SK-N-MC (cell line): ENCODE data around the gene KCNQ4.

ENCODE experiments used
- DNase-seq: peaks from one replicate; pipeline ENCODE4 v3.0.0-alpha.2; 2011; ENCODE audit warnings: low read depth, low spot score
- H3K27ac ChIP-seq: fragments of 200-600 bp; sonication (generic); 2 replicates; pipeline ENCODE4 v1.5.1; 2016; ENCODE audit warnings: mixed run types
- H3K36me3 ChIP-seq: fragments of 200-600 bp; sonication (generic); 2 replicates; pipeline ENCODE4 v1.6.1; 2017; ENCODE audit warnings: antibody characterized with exemption, low read length, mixed read lengths; ENCODE audit not compliant: insufficient read depth
- H3K4me3 ChIP-seq: fragments of 200-600 bp; sonication (generic); 2 replicates; pipeline ENCODE4 v1.5.1; 2016
- H3K9ac ChIP-seq: fragments of 200-600 bp; sonication (generic); 2 replicates; pipeline ENCODE4 v1.8.0; 2017; ENCODE audit warnings: mixed run types, mixed read lengths; ENCODE audit not compliant: insufficient read length
- H3K9me3 ChIP-seq: fragments of 200-600 bp; sonication (generic); 2 replicates; pipeline ENCODE4 v1.6.1; 2017; ENCODE audit warnings: low read depth, mild to moderate bottlenecking, antibody characterized with exemption, low read length, moderate library complexity, mixed read lengths
- EZH2 ChIP-seq: fragments of 200-600 bp; sonication (generic); IDR thresholded peaks from one replicate; pipeline ENCODE4 v1.6.1; 2017; ENCODE audit warnings: antibody characterized with exemption
- FOXP2 ChIP-seq: optimal IDR thresholded peaks from 2 replicates; pipeline ENCODE3; 2011; ENCODE audit warnings: mild to moderate bottlenecking, moderate library complexity; ENCODE audit not compliant: insufficient read depth; ENCODE audit errors: extremely low read length, control extremely low read depth
- POLR2AphosphoS5 ChIP-seq: IDR thresholded peaks from 2 replicates; pipeline ENCODE4 v1.6.1; 2012; ENCODE audit warnings: mild to moderate bottlenecking, low read depth, low read length, borderline replicate concordance

The KCNQ4 gene

DNA sequence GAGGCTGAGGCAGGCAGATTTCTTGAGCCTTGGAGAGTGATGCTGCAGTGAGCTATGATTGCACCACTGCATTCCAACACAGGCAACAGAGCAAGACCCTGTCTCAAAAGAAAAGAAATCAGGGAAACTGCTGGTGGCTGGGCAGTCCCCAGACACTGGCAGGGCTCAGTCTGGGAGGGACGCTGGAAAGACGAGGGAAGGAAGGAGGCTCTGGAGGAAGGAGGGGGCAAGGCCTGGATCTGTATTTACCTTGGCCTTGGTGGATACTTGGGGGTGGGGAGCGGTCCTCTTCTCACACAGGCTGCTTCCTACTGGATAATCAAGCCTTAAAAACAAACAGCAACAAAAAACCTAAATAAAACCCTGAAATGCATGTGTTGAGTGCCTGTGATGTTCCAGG is 24.4 kb downstream of the KCNQ4 start:
- Histone ChIP-seq H3K9ac (no peak overlapping the region), H3K27ac (no peak overlapping the region), H3K36me3 (no peaks in the 10 kb centered on the region), H3K4me3 (no peak overlapping the region), H3K9me3 (no peaks in the 10 kb centered on the region)
- no peak for TF ChIP-seq EZH2
- no peak for TF ChIP-seq POLR2AphosphoS5
- DNase-seq, result no peak

DNA sequence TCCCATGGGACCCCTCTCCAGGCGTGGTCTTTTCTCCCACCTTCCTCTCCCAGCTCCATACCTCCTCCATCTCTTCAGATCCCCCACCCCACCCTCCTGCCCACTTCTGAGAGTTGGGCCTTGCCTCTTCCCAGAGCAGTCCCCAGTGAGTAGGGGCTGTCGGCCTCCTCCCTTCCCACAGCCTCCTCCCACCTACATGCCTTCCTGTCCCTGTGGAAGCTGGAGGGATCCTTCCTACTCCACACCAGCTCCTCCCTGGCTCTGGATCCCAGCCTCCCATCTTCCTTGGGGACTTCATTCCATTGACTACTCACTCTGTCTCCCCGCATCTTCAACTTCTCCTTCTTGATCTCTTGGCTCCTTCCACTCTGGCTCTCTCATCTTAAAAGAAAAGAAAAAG is 24.9 kb downstream of the KCNQ4 start:
- no peak for DNase-seq
- no peaks in the 10 kb centered on the region for H3K36me3 ChIP-seq
- no peak for TF ChIP-seq FOXP2
- TF ChIP-seq EZH2, result no peak
- no peak for TF ChIP-seq POLR2AphosphoS5
- H3K4me3 ChIP-seq, result no peak overlapping the region
- H3K9me3 ChIP-seq, result no peaks in the 10 kb centered on the region
- H3K27ac ChIP-seq, result no peak overlapping the region
- no peak overlapping the region for H3K9ac ChIP-seq

- Histone ChIP-seq H3K27ac (no peak overlapping the region), H3K4me3 (no peak overlapping the region), H3K9ac (no peak overlapping the region), H3K36me3 (no peaks in the 10 kb centered on the region), H3K9me3 (no peaks in the 10 kb centered on the region)
- TF ChIP-seq POLR2AphosphoS5 (no peak), EZH2 (no peak), FOXP2 (no peak)
- DNase-seq, result no peak
Measured at GRCh38 chr1:40808909-40809308, 25.3 kb downstream of the KCNQ4 start.

- Histone ChIP-seq H3K27ac (no peak overlapping the region), H3K9ac (no peak overlapping the region), H3K4me3 (no peak overlapping the region), H3K36me3 (no peaks in the 10 kb centered on the region), H3K9me3 (no peaks in the 10 kb centered on the region)
- no peak for DNase-seq
- no peak for TF ChIP-seq POLR2AphosphoS5
- TF ChIP-seq FOXP2, result no peak
- no peak for TF ChIP-seq EZH2
Measured at GRCh38 chr1:40810927-40811326, 27.3 kb downstream of the KCNQ4 start.

GRCh38 chr1:40815420-40815819 is 31.8 kb downstream of the KCNQ4 start:
- Histone ChIP-seq H3K9me3 (no peaks in the 10 kb centered on the region), H3K27ac (no peak overlapping the region), H3K4me3 (no peak overlapping the region), H3K9ac (no peak overlapping the region), H3K36me3 (no peaks in the 10 kb centered on the region)
- TF ChIP-seq FOXP2 (no peak), POLR2AphosphoS5 (no peak), EZH2 (no peak)
- DNase-seq, result no peak

DNA sequence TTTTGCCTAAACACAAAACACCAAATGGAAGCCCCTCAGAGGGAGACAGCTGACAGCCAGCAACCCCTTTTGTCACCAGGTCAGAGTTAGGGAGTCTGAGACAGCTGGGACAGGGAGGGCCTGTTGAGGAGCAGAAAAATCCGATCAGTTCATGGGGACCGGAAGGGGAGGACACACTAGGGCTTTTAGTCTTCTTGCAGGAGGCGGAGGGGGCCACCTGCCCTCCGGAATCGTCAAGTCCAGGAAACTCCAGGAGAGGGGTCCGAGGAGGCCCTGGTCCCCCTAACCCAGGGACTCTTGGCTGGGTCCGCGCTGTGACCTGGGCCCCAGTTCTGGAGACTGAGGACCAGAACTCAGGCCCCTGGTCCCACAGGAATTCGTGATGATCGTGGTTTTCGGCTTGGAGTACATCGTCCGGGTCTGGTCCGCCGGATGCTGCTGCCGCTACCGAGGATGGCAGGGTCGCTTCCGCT is 34.2 kb downstream of the KCNQ4 start:
- Histone ChIP-seq H3K27ac (no peak overlapping the region), H3K9ac (no peak overlapping the region), H3K9me3 (no peaks in the 10 kb centered on the region), H3K36me3 (no peaks in the 10 kb centered on the region), H3K4me3 (no peak overlapping the region)
- no peak for DNase-seq
- TF ChIP-seq EZH2 (no peak), POLR2AphosphoS5 (no peak), FOXP2 (no peak)

DNA sequence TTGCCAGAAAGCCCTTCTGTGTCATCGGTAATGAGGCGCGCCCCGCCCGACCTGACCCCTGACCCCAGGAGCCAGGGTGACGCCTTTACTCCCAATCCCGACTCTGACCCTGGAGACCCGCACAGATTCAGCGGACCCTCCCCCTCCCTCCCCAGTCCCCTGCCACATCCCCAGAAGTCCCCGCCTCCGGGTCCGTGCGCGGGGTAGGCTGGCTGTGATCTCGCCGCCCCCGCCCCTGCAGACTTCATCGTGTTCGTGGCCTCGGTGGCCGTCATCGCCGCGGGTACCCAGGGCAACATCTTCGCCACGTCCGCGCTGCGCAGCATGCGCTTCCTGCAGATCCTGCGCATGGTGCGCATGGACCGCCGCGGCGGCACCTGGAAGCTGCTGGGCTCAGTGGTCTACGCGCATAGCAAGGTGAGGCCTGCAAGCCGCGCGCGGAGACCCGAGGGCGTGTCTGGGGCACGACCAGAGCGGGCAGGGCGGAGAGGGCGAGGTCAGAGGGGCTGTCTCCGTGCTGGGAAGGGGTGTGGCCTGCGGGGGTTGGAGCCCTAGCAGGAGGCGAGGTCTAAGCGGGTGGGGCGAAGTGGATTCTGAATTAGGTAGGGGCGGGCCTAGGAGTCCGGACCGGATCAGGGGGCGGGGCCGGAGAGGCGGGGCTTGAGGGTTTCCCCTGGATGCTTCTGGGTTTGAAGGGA is 34.8 kb downstream of the KCNQ4 start:
- no peak for DNase-seq
- H3K9ac ChIP-seq, result no peak overlapping the region

GRCh38 chr1:40819101-40819500 is 35.5 kb downstream of the KCNQ4 start:
- Histone ChIP-seq H3K27ac (no peak overlapping the region), H3K9me3 (no peaks in the 10 kb centered on the region), H3K4me3 (no peak overlapping the region), H3K36me3 (no peaks in the 10 kb centered on the region), H3K9ac (no peak overlapping the region)
- TF ChIP-seq FOXP2, result no peak
- TF ChIP-seq EZH2, result no peak
- no peak for TF ChIP-seq POLR2AphosphoS5
- DNase-seq, result no peak

More for the DNA sequence above, 34.8 kb downstream of the KCNQ4 start:
- no peak overlapping the region for H3K4me3 ChIP-seq
- no peaks in the 10 kb centered on the region for H3K9me3 ChIP-seq
- no peaks in the 10 kb centered on the region for H3K36me3 ChIP-seq
- no peak overlapping the region for H3K27ac ChIP-seq
- TF ChIP-seq EZH2 (no peak), FOXP2 (no peak), POLR2AphosphoS5 (no peak)

DNA sequence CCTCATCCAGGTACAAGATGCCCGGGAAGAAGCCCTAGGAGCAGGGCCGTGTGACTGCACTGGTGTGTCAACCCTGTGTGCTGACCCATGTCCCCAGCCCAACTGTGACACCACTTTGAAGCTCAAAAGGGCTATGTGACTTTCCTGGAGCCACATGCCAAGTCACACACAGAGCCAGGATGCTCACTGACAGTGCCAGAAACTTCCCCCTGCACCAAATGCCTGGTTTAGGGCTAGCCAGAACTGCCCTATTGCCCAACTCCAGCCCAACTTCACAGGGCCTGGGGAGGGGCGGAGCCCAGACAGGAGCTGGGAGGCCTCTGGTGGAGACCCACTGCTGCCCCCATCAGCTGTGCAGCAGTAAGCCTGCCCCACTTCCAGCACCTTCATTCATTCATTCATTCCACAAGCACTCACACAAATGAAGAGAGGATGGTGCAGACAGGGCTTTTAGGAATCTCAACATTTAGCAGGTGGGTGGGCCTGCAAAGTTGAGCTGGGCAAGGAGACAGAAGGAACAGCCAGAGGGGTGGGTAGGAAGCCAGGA is 36.7 kb downstream of the KCNQ4 start:
- no peaks in the 10 kb centered on the region for H3K9me3 ChIP-seq
- no peak overlapping the region for H3K9ac ChIP-seq
- no peak overlapping the region for H3K27ac ChIP-seq
- no peaks in the 10 kb centered on the region for H3K36me3 ChIP-seq
- no peak for DNase-seq
- H3K4me3 ChIP-seq, result no peak overlapping the region
- TF ChIP-seq EZH2 (no peak), FOXP2 (no peak), POLR2AphosphoS5 (no peak)
